ENCODE results near the gene CAPN13. TPM values are rescaled to one million over a fixed set of nuclear protein-coding genes. Genes with fewer than 3 reads are reported as not detected.

The CAPN13 gene
- total RNA-seq, 4 donors from 2014 or later = not detected

DNA sequence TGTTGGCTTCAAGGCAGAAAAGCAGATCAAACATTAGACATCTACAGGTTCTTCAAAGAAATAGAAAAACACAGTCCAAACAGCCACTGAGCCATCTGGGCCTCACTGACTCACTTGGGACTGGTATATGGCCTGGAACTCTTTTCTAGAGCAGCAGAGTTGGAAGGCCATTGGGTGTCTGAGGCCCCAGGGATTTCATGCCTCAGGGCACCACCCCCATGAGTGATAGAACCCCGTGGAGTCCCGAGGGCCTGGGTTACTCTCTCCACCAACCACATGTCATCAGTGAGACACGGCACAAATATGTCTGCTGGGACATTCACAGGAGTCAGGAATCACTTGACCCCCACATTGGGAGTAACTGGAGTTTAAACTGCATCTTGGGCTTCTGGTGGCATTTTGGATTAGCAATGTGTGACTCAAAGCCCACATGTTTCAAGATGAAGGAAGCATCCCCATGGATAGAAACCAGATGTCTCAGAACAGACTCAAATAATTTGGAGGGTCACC lies 44.0 kb downstream of the CAPN13 start:
- TF ChIP-seq, protein P1, sequence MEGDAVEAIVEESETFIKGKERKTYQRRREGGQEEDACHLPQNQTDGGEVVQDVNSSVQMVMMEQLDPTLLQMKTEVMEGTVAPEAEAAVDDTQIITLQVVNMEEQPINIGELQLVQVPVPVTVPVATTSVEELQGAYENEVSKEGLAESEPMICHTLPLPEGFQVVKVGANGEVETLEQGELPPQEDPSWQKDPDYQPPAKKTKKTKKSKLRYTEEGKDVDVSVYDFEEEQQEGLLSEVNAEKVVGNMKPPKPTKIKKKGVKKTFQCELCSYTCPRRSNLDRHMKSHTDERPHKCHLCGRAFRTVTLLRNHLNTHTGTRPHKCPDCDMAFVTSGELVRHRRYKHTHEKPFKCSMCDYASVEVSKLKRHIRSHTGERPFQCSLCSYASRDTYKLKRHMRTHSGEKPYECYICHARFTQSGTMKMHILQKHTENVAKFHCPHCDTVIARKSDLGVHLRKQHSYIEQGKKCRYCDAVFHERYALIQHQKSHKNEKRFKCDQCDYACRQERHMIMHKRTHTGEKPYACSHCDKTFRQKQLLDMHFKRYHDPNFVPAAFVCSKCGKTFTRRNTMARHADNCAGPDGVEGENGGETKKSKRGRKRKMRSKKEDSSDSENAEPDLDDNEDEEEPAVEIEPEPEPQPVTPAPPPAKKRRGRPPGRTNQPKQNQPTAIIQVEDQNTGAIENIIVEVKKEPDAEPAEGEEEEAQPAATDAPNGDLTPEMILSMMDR (IDR thresholded peaks at IDR 0.05; ENCODE audit: low read depth) = no peak

GRCh38 chr2:30761226-30761625 lies 46.0 kb downstream of the CAPN13 start:
- TF ChIP-seq, protein P1 (IDR thresholded peaks at IDR 0.05; ENCODE audit: low read depth) = no peak

DNA sequence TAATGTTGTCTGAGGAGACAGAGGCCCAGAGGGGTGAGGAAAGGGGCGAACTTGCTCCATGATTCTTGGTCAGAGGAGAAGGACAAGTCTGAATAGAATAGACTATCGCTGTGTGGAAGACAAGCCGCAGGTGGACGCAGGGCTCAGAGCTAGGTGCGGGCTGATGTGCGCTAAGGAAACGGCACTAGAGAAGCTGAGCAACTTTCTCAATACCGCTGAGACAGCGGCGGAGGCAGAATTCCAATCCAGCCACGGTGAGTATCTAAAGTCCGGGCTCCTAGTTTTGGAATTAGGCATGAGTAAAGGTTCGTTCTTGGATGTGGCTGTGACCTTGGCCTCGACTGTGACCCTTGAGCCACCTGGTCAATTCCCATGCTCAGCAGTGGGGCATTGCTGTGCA lies 47.8 kb downstream of the CAPN13 start:
- TF ChIP-seq, protein P1 (IDR thresholded peaks at IDR 0.05; ENCODE audit: low read depth) = no peak

DNA sequence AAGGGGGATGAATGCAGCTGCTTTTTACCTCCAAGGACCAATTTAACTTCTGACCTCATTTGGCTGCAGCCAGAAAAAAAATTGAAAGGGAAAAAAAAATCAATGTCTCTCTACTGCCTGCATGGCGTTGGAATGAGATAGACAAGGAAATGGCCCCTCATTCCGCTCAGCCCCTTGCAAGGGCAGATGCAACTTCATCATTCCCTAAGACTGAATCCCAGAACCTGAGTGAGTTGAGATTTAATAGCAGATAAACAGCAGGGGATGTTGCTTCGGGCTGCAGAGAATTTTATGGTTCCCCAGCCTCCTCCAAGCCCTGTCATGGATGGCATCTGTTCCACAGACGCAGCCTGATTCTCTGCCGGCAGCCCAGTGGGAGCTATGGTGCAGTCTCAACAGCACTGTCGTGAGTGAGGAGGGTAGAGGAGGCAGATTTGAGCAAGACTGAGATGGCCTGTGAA lies 49.0 kb downstream of the CAPN13 start:
- TF ChIP-seq, protein P1 (IDR thresholded peaks at IDR 0.05; ENCODE audit: low read depth) = no peak

GRCh38 chr2:30757749-30758148 lies 49.5 kb downstream of the CAPN13 start:
- TF ChIP-seq, protein P1 (IDR thresholded peaks at IDR 0.05; ENCODE audit: low read depth) = no peak

DNA sequence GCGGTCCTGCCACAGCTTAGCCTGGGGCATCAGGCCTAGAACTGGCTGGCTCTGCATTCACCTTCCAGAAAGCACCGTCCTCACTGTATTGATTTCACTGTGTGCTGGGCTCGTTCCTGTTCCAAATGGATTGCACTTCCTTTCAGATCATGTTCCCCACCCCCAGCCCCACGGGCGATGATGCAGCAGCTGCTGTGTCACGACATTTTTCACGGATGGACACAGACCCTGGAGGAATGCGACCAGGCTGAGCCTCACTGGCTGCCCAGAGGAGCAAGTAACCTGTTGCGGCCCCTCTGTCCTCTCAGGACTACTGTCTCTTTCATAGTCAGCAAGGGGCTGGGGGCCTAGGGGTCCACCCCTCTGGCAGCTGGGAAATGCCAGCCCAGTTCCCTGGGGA lies 50.3 kb downstream of the CAPN13 start:
- TF ChIP-seq, protein P1 (IDR thresholded peaks at IDR 0.05; ENCODE audit: low read depth) = no peak

DNA sequence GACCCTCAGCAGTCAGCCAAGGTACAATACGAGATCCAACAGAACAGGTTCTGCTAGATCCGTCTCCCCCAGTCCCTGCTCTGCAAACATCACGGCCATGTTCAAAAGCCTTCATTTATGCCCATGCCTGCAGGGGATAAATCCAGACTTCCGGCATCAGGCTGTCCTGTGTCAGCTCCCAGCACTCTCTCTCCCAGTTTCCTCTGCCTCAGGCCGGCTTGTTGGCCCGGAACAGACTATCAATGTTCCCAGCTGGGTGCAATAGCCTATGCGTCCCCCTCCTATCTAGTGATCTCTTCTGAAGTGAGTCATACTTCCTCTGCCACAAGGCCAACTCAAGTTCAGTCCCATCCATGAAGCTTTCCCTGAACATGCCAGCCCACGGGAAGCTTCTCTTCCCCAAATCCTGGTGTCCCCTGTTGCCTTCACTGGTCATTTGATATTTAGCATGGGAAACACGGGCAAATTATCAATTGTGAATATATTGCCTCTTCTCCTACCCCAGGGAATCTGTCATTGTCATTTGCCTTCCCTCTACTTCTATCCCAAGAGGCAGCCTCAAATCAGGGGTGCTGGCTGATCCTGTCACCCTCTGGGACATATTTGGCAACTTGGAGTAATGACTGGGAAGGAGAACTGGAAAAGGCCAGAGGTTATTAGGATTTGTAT lies 51.1 kb downstream of the CAPN13 start:
- TF ChIP-seq, protein P1 (IDR thresholded peaks at IDR 0.05; ENCODE audit: low read depth) = no peak

Measured in subcutaneous adipose tissue (tissue), 4 donors.